ENCODE results near the gene ZFYVE19. TPM values are rescaled to one million over a fixed set of nuclear protein-coding genes. Genes with fewer than 3 reads are reported as not detected.

Gene ZFYVE19
- total and polyA plus RNA-seq, 2 of the 13 experiments (the other 11 are each of a cell fraction or from before 2014, with no cell fraction given), result 23.3 to 44.0 TPM

DNA sequence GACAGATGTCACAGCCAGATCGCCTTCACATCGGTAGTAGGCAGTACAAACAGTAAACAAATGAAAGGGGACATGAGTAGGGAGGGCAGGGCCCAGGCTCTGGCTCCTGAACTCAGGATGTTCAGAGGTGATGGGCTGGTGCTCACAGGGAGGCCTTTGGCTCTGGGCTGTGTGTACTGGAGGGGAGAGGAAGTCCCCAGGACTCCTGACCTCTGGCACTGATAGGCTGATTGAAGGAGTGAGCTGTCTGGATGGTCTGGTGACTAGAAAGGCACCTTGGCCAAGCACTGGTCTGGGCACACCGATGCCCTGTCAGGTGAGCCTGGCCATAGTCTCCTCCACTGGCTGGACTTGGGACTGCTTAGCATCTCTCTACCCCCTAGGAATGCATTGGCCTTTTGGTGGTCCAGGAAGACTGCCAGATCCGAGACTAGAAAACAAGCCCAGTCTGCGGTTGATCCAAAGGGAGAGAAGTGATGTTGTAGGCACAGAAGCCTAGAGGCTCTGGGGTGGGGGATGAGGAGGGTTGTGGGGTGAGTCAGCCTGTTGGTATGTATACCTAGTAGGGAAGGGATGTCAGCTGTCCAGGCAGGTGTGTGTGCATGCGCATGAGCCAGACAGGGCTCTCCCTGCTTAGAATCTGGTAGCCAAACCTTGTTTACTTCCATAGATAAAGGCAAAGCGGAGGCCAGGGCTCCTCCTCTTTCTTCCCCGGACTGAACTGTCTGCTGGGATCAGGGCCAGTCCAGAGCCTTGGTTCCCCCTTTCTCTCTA lies 38.8 kb downstream of the ZFYVE19 start (continued):
- no peak for TF ChIP-seq ZNF503 (CRISPR knock-in tag; IDR thresholded peaks at IDR 0.05)
- TF ChIP-seq, protein P1, sequence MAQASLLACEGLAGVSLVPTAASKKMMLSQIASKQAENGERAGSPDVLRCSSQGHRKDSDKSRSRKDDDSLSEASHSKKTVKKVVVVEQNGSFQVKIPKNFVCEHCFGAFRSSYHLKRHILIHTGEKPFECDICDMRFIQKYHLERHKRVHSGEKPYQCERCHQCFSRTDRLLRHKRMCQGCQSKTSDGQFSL (CRISPR knock-in tag; IDR thresholded peaks at IDR 0.05), result no peak
- TF ChIP-seq, protein P2, sequence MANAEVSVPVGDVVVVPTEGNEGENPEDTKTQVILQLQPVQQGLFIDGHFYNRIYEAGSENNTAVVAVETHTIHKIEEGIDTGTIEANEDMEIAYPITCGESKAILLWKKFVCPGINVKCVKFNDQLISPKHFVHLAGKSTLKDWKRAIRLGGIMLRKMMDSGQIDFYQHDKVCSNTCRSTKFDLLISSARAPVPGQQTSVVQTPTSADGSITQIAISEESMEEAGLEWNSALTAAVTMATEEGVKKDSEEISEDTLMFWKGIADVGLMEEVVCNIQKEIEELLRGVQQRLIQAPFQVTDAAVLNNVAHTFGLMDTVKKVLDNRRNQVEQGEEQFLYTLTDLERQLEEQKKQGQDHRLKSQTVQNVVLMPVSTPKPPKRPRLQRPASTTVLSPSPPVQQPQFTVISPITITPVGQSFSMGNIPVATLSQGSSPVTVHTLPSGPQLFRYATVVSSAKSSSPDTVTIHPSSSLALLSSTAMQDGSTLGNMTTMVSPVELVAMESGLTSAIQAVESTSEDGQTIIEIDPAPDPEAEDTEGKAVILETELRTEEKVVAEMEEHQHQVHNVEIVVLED (CRISPR knock-in tag; IDR thresholded peaks at IDR 0.05; ENCODE audit: borderline replicate concordance), result no peak
- TF ChIP-seq, protein P3, sequence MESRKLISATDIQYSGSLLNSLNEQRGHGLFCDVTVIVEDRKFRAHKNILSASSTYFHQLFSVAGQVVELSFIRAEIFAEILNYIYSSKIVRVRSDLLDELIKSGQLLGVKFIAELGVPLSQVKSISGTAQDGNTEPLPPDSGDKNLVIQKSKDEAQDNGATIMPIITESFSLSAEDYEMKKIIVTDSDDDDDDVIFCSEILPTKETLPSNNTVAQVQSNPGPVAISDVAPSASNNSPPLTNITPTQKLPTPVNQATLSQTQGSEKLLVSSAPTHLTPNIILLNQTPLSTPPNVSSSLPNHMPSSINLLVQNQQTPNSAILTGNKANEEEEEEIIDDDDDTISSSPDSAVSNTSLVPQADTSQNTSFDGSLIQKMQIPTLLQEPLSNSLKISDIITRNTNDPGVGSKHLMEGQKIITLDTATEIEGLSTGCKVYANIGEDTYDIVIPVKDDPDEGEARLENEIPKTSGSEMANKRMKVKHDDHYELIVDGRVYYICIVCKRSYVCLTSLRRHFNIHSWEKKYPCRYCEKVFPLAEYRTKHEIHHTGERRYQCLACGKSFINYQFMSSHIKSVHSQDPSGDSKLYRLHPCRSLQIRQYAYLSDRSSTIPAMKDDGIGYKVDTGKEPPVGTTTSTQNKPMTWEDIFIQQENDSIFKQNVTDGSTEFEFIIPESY (CRISPR knock-in tag; IDR thresholded peaks at IDR 0.05), result no peak
- TF ChIP-seq SNAPC2 (CRISPR knock-in tag; IDR thresholded peaks at IDR 0.05), result no peak
- no peak for TF ChIP-seq XRCC5 (optimal IDR thresholded peaks at IDR 0.05; ENCODE audit: low read length)
- TF ChIP-seq SSRP1 (CRISPR knock-in tag; IDR thresholded peaks at IDR 0.05), result no peak
- TF ChIP-seq HOXA3 (CRISPR knock-in tag; IDR thresholded peaks at IDR 0.05), result no peak
- no peak for TF ChIP-seq BCLAF1 (IDR thresholded peaks at IDR 0.05)
- no peak for TF ChIP-seq ZFP36L1 (CRISPR knock-in tag; IDR thresholded peaks at IDR 0.05)
- no peak for TF ChIP-seq BATF2 (CRISPR knock-in tag; IDR thresholded peaks at IDR 0.05)
- TF ChIP-seq USF2 (IDR thresholded peaks at IDR 0.05; ENCODE audit: low read depth, low read length), result no peak
- TF ChIP-seq USF2 (CRISPR knock-in tag; IDR thresholded peaks at IDR 0.05; ENCODE audit: borderline replicate concordance), result no peak

Data from HepG2 (cell line).